H1 (cell line): ENCODE measurements around the gene MUC22. TPM values are rescaled to one million over a fixed set of nuclear protein-coding genes. Genes with fewer than 3 reads are reported as not detected.
"Not testable (repeated sequence)": the region's sequence is repeated elsewhere in the genome, so short reads cannot be mapped to it uniquely, and the experiment has no call there.

Experiments
- CTCF ChIA-PET: fragments of 300-600 bp; sonication (Branson Sonifier 250); formaldehyde crosslinking; loops from one replicate; lab custom pipeline; 2021; ENCODE audit not compliant: partially characterized antibody; lab: Charles Lee
- POLR2A ChIA-PET: fragments of 300-600 bp; sonication (Branson Sonifier 250); formaldehyde crosslinking; loops from one replicate; lab custom pipeline; 2021; ENCODE audit warnings: inconsistent platforms; ENCODE audit not compliant: partially characterized antibody; lab: Charles Lee
- DNase-seq, 2 experiments: peaks; one replicate each; pipeline versions ENCODE4 v3.0.0 to v3.0.0-alpha.2; 2010 to 2022; ENCODE audit warnings: low spot score in 2 of 2, low read depth in 1 of 2, mixed read lengths in 1 of 2
- FAIRE-seq: peaks from 2 replicates; lab custom pipeline; 2011; peaks lifted over from hg19 to GRCh38; lab: Jason Lieb, UNC
- H2AFZ ChIP-seq: 2 replicates; pipeline ENCODE4 v1.8.1; 2012; ENCODE audit warnings: low read length, inconsistent platforms
- H2AK5ac ChIP-seq: 2 replicates; pipeline ENCODE4 v1.6.1; 2013; ENCODE audit warnings: low read depth, low read length
- H2BK120ac ChIP-seq: replicated peaks from 2 replicates; pipeline ENCODE3; 2013; ENCODE audit warnings: low read depth, low read length, inconsistent platforms
- H2BK12ac ChIP-seq: 2 replicates; pipeline ENCODE4 v1.6.1; 2013; ENCODE audit warnings: low read depth, low read length
- H2BK15ac ChIP-seq: 2 replicates; pipeline ENCODE4 v1.6.1; 2013; ENCODE audit warnings: low read length
- H2BK20ac ChIP-seq: 2 replicates; pipeline ENCODE4 v1.6.1; 2013; ENCODE audit warnings: low read length
- H2BK5ac ChIP-seq: 2 replicates; pipeline ENCODE4 v1.6.1; 2013; ENCODE audit warnings: low read depth, low read length
- H3K14ac ChIP-seq: 2 replicates; pipeline ENCODE4 v1.6.1; 2013; ENCODE audit warnings: inconsistent platforms; ENCODE audit not compliant: insufficient read length
- H3K18ac ChIP-seq: 2 replicates; pipeline ENCODE4 v1.6.1; 2013; ENCODE audit warnings: low read length; ENCODE audit errors: extremely low read depth
- H3K23ac ChIP-seq: 2 replicates; pipeline ENCODE4 v1.6.1; 2013; ENCODE audit warnings: inconsistent platforms; ENCODE audit not compliant: insufficient read length
- H3K23me2 ChIP-seq: 2 replicates; pipeline ENCODE4 v1.6.1; 2013; ENCODE audit warnings: low read depth, low read length
- H3K27ac ChIP-seq: 2 replicates; pipeline ENCODE4 v1.6.1; 2011; ENCODE audit warnings: low read depth, low read length, inconsistent platforms
- H3K27me3 ChIP-seq, 4 experiments: replicated peaks in 1 of 4; 1 replicate in 1 of 4; 2 replicates in 3 of 4; pipeline versions ENCODE4 v1.6.1 to v1.8.1; 2011 to 2013; ENCODE audit warnings: low read length in 3 of 4, mild to moderate bottlenecking in 3 of 4, inconsistent platforms in 2 of 4, mixed read lengths in 2 of 4, moderate library complexity in 1 of 4; ENCODE audit not compliant: control insufficient read depth in 3 of 4, insufficient read depth in 3 of 4; ENCODE audit errors: extremely low read depth in 1 of 4
- H3K36me3 ChIP-seq, 4 experiments: 2 replicates each; pipeline versions ENCODE4 v1.6.1 to v1.8.1; 2011 to 2013; ENCODE audit warnings: mild to moderate bottlenecking in 4 of 4, low read length in 3 of 4, moderate library complexity in 2 of 4, control low read depth in 1 of 4, inconsistent platforms in 1 of 4; ENCODE audit not compliant: insufficient read depth in 4 of 4, control insufficient read depth in 2 of 4
- H3K4ac ChIP-seq: replicated peaks from 2 replicates; pipeline ENCODE3; 2013; ENCODE audit warnings: low read length, low read depth, mixed read lengths, inconsistent platforms; ENCODE audit not compliant: insufficient read length
- H3K4me1 ChIP-seq, 4 experiments: replicated peaks in 1 of 4; 1 replicate in 1 of 4; 2 replicates in 3 of 4; pipeline versions ENCODE4 v1.6.1 to v1.8.1; 2011 to 2013; ENCODE audit warnings: low read length in 3 of 4, inconsistent platforms in 2 of 4, mixed read lengths in 1 of 4; ENCODE audit not compliant: insufficient read depth in 4 of 4, control insufficient read depth in 3 of 4
- H3K4me2 ChIP-seq, 2 experiments: 2 replicates each; pipeline versions ENCODE4 v1.6.1 to v1.8.1; 2011 to 2013; ENCODE audit warnings: low read depth in 2 of 2, low read length in 2 of 2, control low read depth in 1 of 2, inconsistent platforms in 1 of 2, mild to moderate bottlenecking in 1 of 2; ENCODE audit not compliant: insufficient read depth in 1 of 2
- H3K4me3 ChIP-seq, 4 experiments: fragments of 200-600, 300-600 bp in 1 of 4; sonication (generic), shearing (Covaris generic), sonication (Bioruptor Twin) in 1 of 4; 2 replicates each; pipeline versions ENCODE4 v1.5.1 to v1.8.1; 2011 to 2016; ENCODE audit warnings: low read length in 4 of 4, low read depth in 3 of 4, control low read depth in 2 of 4, inconsistent platforms in 2 of 4, mild to moderate bottlenecking in 2 of 4, mixed read lengths in 1 of 4, moderate library complexity in 1 of 4; ENCODE audit not compliant: insufficient read depth in 2 of 4; ENCODE audit errors: extremely low read depth in 1 of 4
- H3K56ac ChIP-seq: replicated peaks from 2 replicates; pipeline ENCODE3; 2013; ENCODE audit warnings: low read depth, mild to moderate bottlenecking, mixed read lengths, low read length, inconsistent platforms; ENCODE audit not compliant: insufficient read length
- H3K79me1 ChIP-seq: 2 replicates; pipeline ENCODE4 v1.6.1; 2013; ENCODE audit warnings: low read depth, low read length, control low read depth
- H3K79me2 ChIP-seq, 2 experiments: 2 replicates each; pipeline versions ENCODE4 v1.6.1 to v1.8.1; 2012 to 2013; ENCODE audit warnings: low read length in 2 of 2, mild to moderate bottlenecking in 2 of 2, inconsistent platforms in 1 of 2; ENCODE audit not compliant: insufficient read depth in 2 of 2, control insufficient read depth in 1 of 2
- H3K9ac ChIP-seq, 4 experiments: replicated peaks in 1 of 4; 1 replicate in 1 of 4; 2 replicates in 3 of 4; pipeline versions ENCODE4 v1.6.1 to v1.8.1; 2011 to 2013; ENCODE audit warnings: low read depth in 3 of 4, low read length in 3 of 4, control low read depth in 2 of 4, mild to moderate bottlenecking in 2 of 4, moderate library complexity in 2 of 4, inconsistent platforms in 1 of 4; ENCODE audit errors: extremely low read depth in 1 of 4
- H3K9me3 ChIP-seq, 2 experiments: 2 replicates each; pipeline versions ENCODE4 v1.6.1 to v1.8.1; 2012 to 2013; ENCODE audit warnings: mild to moderate bottlenecking in 2 of 2, moderate library complexity in 2 of 2, control low read depth in 1 of 2, inconsistent platforms in 1 of 2, low read depth in 1 of 2, low read length in 1 of 2, mixed read lengths in 1 of 2; ENCODE audit not compliant: insufficient read depth in 2 of 2
- H4K20me1 ChIP-seq, 2 experiments: replicated peaks in 1 of 2; 2 replicates each; pipeline versions ENCODE3 to v1.8.1; 2011 to 2013; ENCODE audit warnings: inconsistent platforms in 2 of 2, low read length in 2 of 2, mild to moderate bottlenecking in 1 of 2; ENCODE audit not compliant: insufficient read depth in 2 of 2, control insufficient read depth in 1 of 2
- H4K5ac ChIP-seq: 2 replicates; pipeline ENCODE4 v1.6.1; 2013; ENCODE audit warnings: low read length, low read depth, mixed read lengths, inconsistent platforms; ENCODE audit not compliant: insufficient read length
- H4K8ac ChIP-seq: 2 replicates; pipeline ENCODE4 v1.8.0; 2013; ENCODE audit warnings: mild to moderate bottlenecking, moderate library complexity, low read length, inconsistent platforms; ENCODE audit not compliant: insufficient read depth; ENCODE audit errors: extremely low read depth
- H4K91ac ChIP-seq: replicated peaks from 2 replicates; pipeline ENCODE3; 2013; ENCODE audit warnings: low read length, mixed read lengths, inconsistent platforms; ENCODE audit not compliant: insufficient read length
- WGBS, 2 experiments: shearing (Covaris generic) in 1 of 2; methylation state at CpG; one replicate each; pipeline versions ENCODE4 v1.1.6 to v1.1.7; 2013 to 2015; ENCODE audit warnings: low lambda C conversion rate in 2 of 2, mixed read lengths in 2 of 2, inconsistent platforms in 1 of 2, low coverage in 1 of 2, missing lambda C conversion rate in 1 of 2; ENCODE audit not compliant: insufficient replicate concordance in 2 of 2, insufficient coverage in 1 of 2, insufficient read length in 1 of 2; ENCODE audit errors: extremely low coverage in 1 of 2, missing lambda C conversion rate in 1 of 2; 5-methylcytosine and 5-hydroxymethylcytosine counted together
- polyA plus RNA-seq, 7 experiments: library from polyadenylated mRNA; depleted of rRNA in 3 of 7; stranded (reverse) in 5 of 7; unstranded in 2 of 7; fragments of >200 nt in 5 of 7; fragments of 200-250 nt in 2 of 7; gene quantifications; 1 replicate in 5 of 7; 2 replicates in 1 of 7; 4 replicates in 1 of 7; pipeline versions ENCODE4 v1.2.1 to v1.2.3, GENCODE V29; 2011 to 2013; ENCODE audit warnings: missing spikeins in 2 of 7, mixed read lengths in 2 of 7
- total RNA-seq: library from RNA; stranded (reverse); fragmentation: NEBNext Ultra II Directional; extraction: Animal tissue kit (Norgen Biotek cat#: 25700); gene quantifications from 2 replicates; pipeline ENCODE4 v1.2.1, GENCODE V29; 2021

Gene MUC22
- total and polyA plus RNA-seq, 2 of the 8 experiments (the other 6 are each of a cell fraction or from before 2014, with no cell fraction given), result 0.02 TPM; not detected in 1

GRCh38 chr6:31067028-31067427, 56.8 kb downstream of the MUC22 start:
- H3K18ac ChIP-seq, H3K14ac ChIP-seq, FAIRE-seq, H3K27ac ChIP-seq, H3K79me1 ChIP-seq, H3K27me3 ChIP-seq, H2AK5ac ChIP-seq, H4K91ac ChIP-seq, H3K79me2 ChIP-seq, H3K56ac ChIP-seq, DNase-seq, H3K23me2 ChIP-seq, H4K20me1 ChIP-seq, H2BK15ac ChIP-seq, H4K5ac ChIP-seq, H2BK12ac ChIP-seq, H2AFZ ChIP-seq, H2BK120ac ChIP-seq, H3K4me2 ChIP-seq, H3K4me3 ChIP-seq, H3K9ac ChIP-seq, H3K4ac ChIP-seq, H3K9me3 ChIP-seq, H2BK5ac ChIP-seq, POLR2A ChIA-PET, H3K23ac ChIP-seq, H2BK20ac ChIP-seq, H3K36me3 ChIP-seq, H4K8ac ChIP-seq: not testable (repeated sequence)
- CTCF ChIA-PET, result interaction anchor here (0.6 to 4.4 kb wide), 3 partner anchors 17 to 337 kb away, joined by 3 to 143 read pairs (median 53); partner anchors contain the start of gene VARS2
- H3K4me1 ChIP-seq, result peaks cover 3 to 11% (median 6%) of the 10 kb centered on the region in 4 experiments; a peak in 6 of 7 replicates
- WGBS, 2 experiments, result 92% methylated on average over 6 of the region's 32 CpGs; no CpG with 5 or more reads in 1 of the 2 experiments
